Coronary artery (tissue), 2 donors: ENCODE measurements around the gene TRIM54.
A peak's percentile ranks its signal among the peaks of the same experiment; 100 is the strongest.
"Not testable (repeated sequence)": the region's sequence is repeated elsewhere in the genome, so short reads cannot be mapped to it uniquely, and the experiment has no call there.

Source experiments
- DNase-seq: peaks from one replicate; pipeline ENCODE4 v3.0.0-alpha.2; 2017; ENCODE audit warnings: low spot score
- H3K27ac ChIP-seq, 2 donors: fragments of 200-600 bp; sonication (generic); one replicate each; pipeline ENCODE4 v1.5.1; 2016 to 2019
- H3K4me3 ChIP-seq: fragments of 200-600 bp; sonication (generic); 2 replicates; pipeline ENCODE4 v1.5.1; 2016; ENCODE audit warnings: mild to moderate bottlenecking, moderate library complexity
- CTCF ChIP-seq: fragments of 200-600 bp; sonication (generic); IDR thresholded peaks from one replicate; pipeline ENCODE4 v1.5.1; 2019; ENCODE audit warnings: antibody characterized with exemption

The TRIM54 gene

GRCh38 chr2:27324720-27325119 is 42.5 kb downstream of the TRIM54 start:
- no peak overlapping the region for H3K4me3 ChIP-seq
- TF ChIP-seq CTCF = no peak
- DNase-seq = no peak
- no peak overlapping the region for H3K27ac ChIP-seq

GRCh38 chr2:27335311-27335710 is 53.1 kb downstream of the TRIM54 start:
- TF ChIP-seq CTCF = no peak
- H3K4me3 ChIP-seq = no peak overlapping the region
- no peak overlapping the region for H3K27ac ChIP-seq
- DNase-seq = no peak

GRCh38 chr2:27336173-27336572 is 53.9 kb downstream of the TRIM54 start:
- DNase-seq = no peak
- no peak overlapping the region for H3K4me3 ChIP-seq
- TF ChIP-seq CTCF = no peak

GRCh38 chr2:27347641-27348040 is 65.4 kb downstream of the TRIM54 start:
- no peak overlapping the region for H3K4me3 ChIP-seq
- peak overlapping the region in 1 of 2 donors; percentile 26 for H3K27ac ChIP-seq
- no peak for TF ChIP-seq CTCF
- no peak for DNase-seq

More at GRCh38 chr2:27336173-27336572, 53.9 kb downstream of the TRIM54 start:
- no peak overlapping the region for H3K27ac ChIP-seq

- no peak overlapping the region for H3K4me3 ChIP-seq
- no peak overlapping the region for H3K27ac ChIP-seq
- TF ChIP-seq CTCF = no peak
- no peak for DNase-seq
Observed at GRCh38 chr2:27350106-27350693, 68.0 kb downstream of the TRIM54 start.

GRCh38 chr2:27351802-27352598 is 69.8 kb downstream of the TRIM54 start:
- no peak for DNase-seq
- Histone ChIP-seq H3K27ac (no peak overlapping the region), H3K4me3 (no peak overlapping the region)
- TF ChIP-seq CTCF = no peak

GRCh38 chr2:27353386-27353761 is 71.1 kb downstream of the TRIM54 start:
- H3K27ac ChIP-seq, DNase-seq, H3K4me3 ChIP-seq: not testable (repeated sequence)
